Measurements from ENCODE around the gene CALR3.
"Not testable (repeated sequence)": the region's sequence is repeated elsewhere in the genome, so short reads cannot be mapped to it uniquely, and the experiment has no call there.

CALR3 gene

GRCh38 chr19:16456652-16457194 lies 39.2 kb downstream of the CALR3 start:
- DNase-seq, result no peak

GRCh38 chr19:16455489-16455888 lies 40.5 kb downstream of the CALR3 start:
- DNase-seq, result no peak

- no peak for DNase-seq
Measured at GRCh38 chr19:16454351-16454918, 41.5 kb downstream of the CALR3 start.

- no peak for DNase-seq
Measured at GRCh38 chr19:16452325-16452724, 43.6 kb downstream of the CALR3 start.

- no peak for DNase-seq
Measured at GRCh38 chr19:16449330-16449961, 46.5 kb downstream of the CALR3 start.

GRCh38 chr19:16448872-16449271 lies 47.1 kb downstream of the CALR3 start:
- DNase-seq, result not testable (repeated sequence)

GRCh38 chr19:16446724-16447368 lies 49.1 kb downstream of the CALR3 start:
- DNase-seq, result no peak

GRCh38 chr19:16446108-16446723 lies 49.8 kb downstream of the CALR3 start:
- no peak for DNase-seq

GRCh38 chr19:16445238-16446107 lies 50.5 kb downstream of the CALR3 start:
- no peak for DNase-seq

- DNase-seq, result no peak
Measured at GRCh38 chr19:16444269-16444600, 51.7 kb downstream of the CALR3 start.

GRCh38 chr19:16442386-16443276 lies 53.3 kb downstream of the CALR3 start:
- peak; percentile 55 for DNase-seq

GRCh38 chr19:16441661-16442162 lies 54.3 kb downstream of the CALR3 start:
- no peak for DNase-seq

GRCh38 chr19:16436780-16437332 lies 59.1 kb downstream of the CALR3 start:
- DNase-seq, result no peak

GRCh38 chr19:16435999-16436650 lies 59.8 kb downstream of the CALR3 start:
- DNase-seq, result no peak

- no peak for DNase-seq
Measured at GRCh38 chr19:16435238-16435917, 60.6 kb downstream of the CALR3 start.

- no peak for DNase-seq
Measured at GRCh38 chr19:16433986-16434385, 62.0 kb downstream of the CALR3 start.

- DNase-seq, result no peak
Measured at GRCh38 chr19:16429759-16430091, 66.2 kb downstream of the CALR3 start.

GRCh38 chr19:16429066-16429758 lies 66.8 kb downstream of the CALR3 start:
- DNase-seq, result peak; percentile 91

Measured in NCI-H1105 (cell line).